ENCODE measurements around the gene ANKRD42.

- no peak for TF ChIP-seq CTCF (IDR thresholded peaks at IDR 0.05)
- no peak for TF ChIP-seq POLR2A (IDR thresholded peaks at IDR 0.05)
These were observed 29.0 kb downstream of the ANKRD42 start for GRCh38 chr11:83222499-83222898.

Data from right lobe of liver (tissue), 4 donors.